ENCODE results near the gene SYCP1. TPM values are rescaled to one million over a fixed set of nuclear protein-coding genes. Genes with fewer than 3 reads are reported as not detected.

SYCP1 gene
- total RNA-seq, 1 experiment from 2014 or later = not detected

DNA sequence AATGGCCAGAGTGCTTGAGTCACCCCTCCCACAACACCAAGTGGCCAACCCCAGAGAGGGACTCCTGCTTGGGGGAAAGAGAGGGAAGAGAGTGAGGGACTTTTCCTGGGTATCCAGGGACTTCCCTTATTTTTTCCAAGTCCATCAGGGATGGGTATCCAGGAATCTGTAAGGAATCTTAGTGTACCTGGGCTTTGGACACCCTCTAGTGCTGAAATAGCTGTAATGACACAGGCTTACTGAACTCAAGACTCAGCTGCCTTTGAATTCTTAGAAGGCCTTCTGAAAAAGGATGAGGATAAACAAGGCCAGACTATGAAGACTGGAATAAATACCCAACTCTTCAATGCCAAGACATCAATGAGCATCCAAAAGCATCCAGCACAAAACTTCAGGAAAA lies 187.0 kb downstream of the SYCP1 start:
- H2BK20ac ChIP-seq (ENCODE audit: low read depth, low read length, poor library complexity, severe bottlenecking) = no peak overlapping the region
- H3K79me2 ChIP-seq (ENCODE audit: insufficient read depth, low read length) = no peaks in the 10 kb centered on the region
- no peak overlapping the region for H2BK15ac ChIP-seq (ENCODE audit: low read depth, low read length)
- Mint-ChIP-seq H3K27me3 (ENCODE audit: low read depth) (no peaks in the 10 kb centered on the region), H3K27ac (no peak overlapping the region), H3K4me3 (no peak overlapping the region), H3K4me1 (peaks cover 0 to 1% of the 10 kb centered on the region in 2 experiments; a peak in 3 of 4 replicates), H3K9me3 (peaks cover 6 to 7% of the 10 kb centered on the region in 2 experiments; a peak in 3 of 5 replicates), H3K36me3 (ENCODE audit: insufficient read depth in 1 of 3, low read depth in 3 of 3) (peaks cover 5 to 11% (median 7%) of the 10 kb centered on the region in 3 experiments; a peak in 4 of 7 replicates)
- no peaks in the 10 kb centered on the region for H3K23me2 ChIP-seq (ENCODE audit: insufficient read length, low read depth, low read length, poor library complexity, severe bottlenecking)
- no peak for DNase-seq
- TF ChIP-seq, protein P1, sequence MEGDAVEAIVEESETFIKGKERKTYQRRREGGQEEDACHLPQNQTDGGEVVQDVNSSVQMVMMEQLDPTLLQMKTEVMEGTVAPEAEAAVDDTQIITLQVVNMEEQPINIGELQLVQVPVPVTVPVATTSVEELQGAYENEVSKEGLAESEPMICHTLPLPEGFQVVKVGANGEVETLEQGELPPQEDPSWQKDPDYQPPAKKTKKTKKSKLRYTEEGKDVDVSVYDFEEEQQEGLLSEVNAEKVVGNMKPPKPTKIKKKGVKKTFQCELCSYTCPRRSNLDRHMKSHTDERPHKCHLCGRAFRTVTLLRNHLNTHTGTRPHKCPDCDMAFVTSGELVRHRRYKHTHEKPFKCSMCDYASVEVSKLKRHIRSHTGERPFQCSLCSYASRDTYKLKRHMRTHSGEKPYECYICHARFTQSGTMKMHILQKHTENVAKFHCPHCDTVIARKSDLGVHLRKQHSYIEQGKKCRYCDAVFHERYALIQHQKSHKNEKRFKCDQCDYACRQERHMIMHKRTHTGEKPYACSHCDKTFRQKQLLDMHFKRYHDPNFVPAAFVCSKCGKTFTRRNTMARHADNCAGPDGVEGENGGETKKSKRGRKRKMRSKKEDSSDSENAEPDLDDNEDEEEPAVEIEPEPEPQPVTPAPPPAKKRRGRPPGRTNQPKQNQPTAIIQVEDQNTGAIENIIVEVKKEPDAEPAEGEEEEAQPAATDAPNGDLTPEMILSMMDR (conservative IDR thresholded peaks at IDR 0.05) = peak; percentile 73
- H3K9me3 ChIP-seq (ENCODE audit: control insufficient read depth, low read depth, low read length) = no peaks in the 10 kb centered on the region
- H3K4me2 ChIP-seq (ENCODE audit: insufficient read depth, insufficient read length, low read length) = no peak overlapping the region
- no peak overlapping the region for H2BK120ac ChIP-seq (ENCODE audit: low read depth, low read length, poor library complexity, severe bottlenecking)
- no peak overlapping the region for H4K5ac ChIP-seq (ENCODE audit: insufficient read length, low read depth, low read length)
- no peak overlapping the region for H4K8ac ChIP-seq (replicated peaks; ENCODE audit: insufficient read length, low read depth, low read length)
- H3K27me3 ChIP-seq (ENCODE audit: insufficient read depth, low read length) = no peaks in the 10 kb centered on the region
- no peaks in the 10 kb centered on the region for H3K4me1 ChIP-seq (ENCODE audit: insufficient read depth, low read length)
- no peak overlapping the region for H2BK5ac ChIP-seq (ENCODE audit: insufficient read length, low read length)
- H2AK5ac ChIP-seq (ENCODE audit: insufficient read length, low read length) = no peak overlapping the region
- H3K56ac ChIP-seq (ENCODE audit: insufficient read length, low read depth, low read length) = no peak overlapping the region
- no peak overlapping the region for H3K14ac ChIP-seq (ENCODE audit: insufficient read depth, low read length)
- no peak overlapping the region for H4K91ac ChIP-seq (ENCODE audit: insufficient read length, low read depth, low read length)
- H3K79me1 ChIP-seq (ENCODE audit: insufficient read depth, low read depth, low read length, poor library complexity, severe bottlenecking) = no peaks in the 10 kb centered on the region
- no peak overlapping the region for H3K18ac ChIP-seq (ENCODE audit: insufficient read length, low read depth, low read length)
- H2AFZ ChIP-seq (ENCODE audit: low read length) = no peak overlapping the region
- H3K9ac ChIP-seq (ENCODE audit: extremely low read depth, insufficient read length, low read length) = no peak overlapping the region
- no peak overlapping the region for H2BK12ac ChIP-seq (ENCODE audit: insufficient read length, low read depth, low read length)
- no peak overlapping the region for H3K4ac ChIP-seq (ENCODE audit: low read depth, low read length)
- no peaks in the 10 kb centered on the region for H4K20me1 ChIP-seq (ENCODE audit: control insufficient read depth, insufficient read depth, insufficient read length)
- no peak overlapping the region for H3T11ph ChIP-seq (ENCODE audit: low read length)
- no peak overlapping the region for H3K23ac ChIP-seq (ENCODE audit: insufficient read length, low read depth, low read length)
- no peak overlapping the region for H3K27ac ChIP-seq (ENCODE audit: insufficient read length, low read depth, low read length)

Other genes with a start within 250 kb of the SYCP1 start
- 3.4 and 3.6 TPM in 2 replicates for gene DENND2C, start 184.8 kb upstream of the SYCP1 start, total RNA-seq (2021)
- not detected in 2 replicates for gene AMPD1, start 159.3 kb upstream of the SYCP1 start, total RNA-seq (2021)
- gene NRAS, start 138.1 kb upstream of the SYCP1 start, total RNA-seq (2021) = 72.9 and 73.4 TPM in 2 replicates
- gene CSDE1, start 96.9 kb upstream of the SYCP1 start, total RNA-seq (2021) = 630 and 645 TPM in 2 replicates
- gene SIKE1, start 74.2 kb upstream of the SYCP1 start, total RNA-seq (2021) = 75.3 and 75.5 TPM in 2 replicates
- gene TSHB, start 175.0 kb downstream of the SYCP1 start, total RNA-seq (2021) = not detected in 2 replicates
- 9.4 and 10.8 TPM in 2 replicates for gene TSPAN2, start 234.6 kb downstream of the SYCP1 start, total RNA-seq (2021)

All from H9 (cell line).